Stimulated activated CD8-positive, alpha-beta memory T cell treated with anti-CD3 and anti-CD28 coated beads, Interleukin-7, amount 100 ng/mL, for 4 hours (primary cell): ENCODE measurements around the gene DNAH12.
"Not testable (repeated sequence)": the region's sequence is repeated elsewhere in the genome, so short reads cannot be mapped to it uniquely, and the experiment has no call there.

Source experiments
- DNase-seq, 2 donors: peaks; one replicate each; pipeline ENCODE4 v3.0.0-alpha.2; 2020; ENCODE audit warnings: low read depth in 2 of 2

The DNAH12 gene

GRCh38 chr3:57402675-57403074 is 141.5 kb downstream of the DNAH12 start:
- no peak for DNase-seq

GRCh38 chr3:57397175-57398026 is 146.7 kb downstream of the DNAH12 start:
- DNase-seq, result peak; percentile 7 to 29

GRCh38 chr3:57393977-57394376 is 150.2 kb downstream of the DNAH12 start:
- DNase-seq, result no peak

GRCh38 chr3:57391767-57392166 is 152.4 kb downstream of the DNAH12 start:
- DNase-seq, result no peak

GRCh38 chr3:57389271-57389670 is 154.9 kb downstream of the DNAH12 start:
- DNase-seq, result no peak

- no peak for DNase-seq
Observed at GRCh38 chr3:57386307-57386706, 157.8 kb downstream of the DNAH12 start.

GRCh38 chr3:57385498-57385897 is 158.6 kb downstream of the DNAH12 start:
- no peak for DNase-seq

GRCh38 chr3:57383838-57384237 is 160.3 kb downstream of the DNAH12 start:
- no peak for DNase-seq

GRCh38 chr3:57383406-57383805 is 160.7 kb downstream of the DNAH12 start:
- no peak for DNase-seq

- DNase-seq, result no peak
Observed at GRCh38 chr3:57382933-57383332, 161.2 kb downstream of the DNAH12 start.

- DNase-seq, result no peak
Observed at GRCh38 chr3:57370341-57370740, 173.8 kb downstream of the DNAH12 start.

GRCh38 chr3:57365089-57365488 is 179.1 kb downstream of the DNAH12 start:
- DNase-seq, result not testable (repeated sequence)

GRCh38 chr3:57356275-57356674 is 187.9 kb downstream of the DNAH12 start:
- DNase-seq, result not testable (repeated sequence)

- no peak for DNase-seq
Observed at GRCh38 chr3:57354768-57355167, 189.4 kb downstream of the DNAH12 start.

- no peak for DNase-seq
Observed at GRCh38 chr3:57350271-57350670, 193.9 kb downstream of the DNAH12 start.

- not testable (repeated sequence) for DNase-seq
Observed at GRCh38 chr3:57339071-57339642, 205.0 kb downstream of the DNAH12 start.

GRCh38 chr3:57338272-57339070 is 205.7 kb downstream of the DNAH12 start:
- DNase-seq, result not testable (repeated sequence)

GRCh38 chr3:57335283-57335938 is 208.7 kb downstream of the DNAH12 start:
- DNase-seq, result no peak

- no peak for DNase-seq
Observed at GRCh38 chr3:57331078-57331610, 213.0 kb downstream of the DNAH12 start.

GRCh38 chr3:57326498-57326897 is 217.6 kb downstream of the DNAH12 start:
- DNase-seq, result not testable (repeated sequence)

GRCh38 chr3:57314204-57314603 is 229.9 kb downstream of the DNAH12 start:
- no peak for DNase-seq
